Measurements from ENCODE around the gene DSPP. TPM values are rescaled to one million over a fixed set of nuclear protein-coding genes. Genes with fewer than 3 reads are reported as not detected.
"Not testable (repeated sequence)": the region's sequence is repeated elsewhere in the genome, so short reads cannot be mapped to it uniquely, and the experiment has no call there.

The DSPP gene
- total RNA-seq, 1 donor from 2014 or later = not detected

DNA sequence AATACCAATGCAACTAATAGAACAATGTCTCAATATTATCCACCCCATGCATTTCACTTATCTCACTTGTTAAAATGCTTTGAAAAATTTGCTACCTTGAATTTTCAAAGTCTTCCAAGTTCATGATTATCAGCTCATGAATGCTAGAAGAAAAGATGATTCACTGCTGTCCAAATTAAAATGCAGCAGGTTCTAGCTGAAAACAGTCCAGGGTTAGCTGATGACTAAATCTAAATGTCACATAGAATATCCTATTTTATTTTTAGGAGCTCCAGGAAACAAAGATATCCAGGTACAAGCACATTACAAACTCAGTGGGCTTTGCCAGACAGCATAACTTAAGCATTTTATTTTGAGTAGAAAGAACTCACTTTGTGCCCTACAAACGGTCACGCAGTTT lies 41.1 kb upstream of the DSPP start:
- H3K4me1 Mint-ChIP-seq = no peaks in the 10 kb centered on the region
- no peaks in the 10 kb centered on the region for H3K27me3 Mint-ChIP-seq (ENCODE audit: low read depth)
- DNase-seq (ENCODE audit: low read depth, low spot score) = no peak
- no peaks in the 10 kb centered on the region for H3K9me3 Mint-ChIP-seq
- H3K27ac Mint-ChIP-seq (ENCODE audit: unreplicated experiment) = no peak overlapping the region
- H3K4me3 Mint-ChIP-seq = no peak overlapping the region
- TF ChIP-seq, protein P1, sequence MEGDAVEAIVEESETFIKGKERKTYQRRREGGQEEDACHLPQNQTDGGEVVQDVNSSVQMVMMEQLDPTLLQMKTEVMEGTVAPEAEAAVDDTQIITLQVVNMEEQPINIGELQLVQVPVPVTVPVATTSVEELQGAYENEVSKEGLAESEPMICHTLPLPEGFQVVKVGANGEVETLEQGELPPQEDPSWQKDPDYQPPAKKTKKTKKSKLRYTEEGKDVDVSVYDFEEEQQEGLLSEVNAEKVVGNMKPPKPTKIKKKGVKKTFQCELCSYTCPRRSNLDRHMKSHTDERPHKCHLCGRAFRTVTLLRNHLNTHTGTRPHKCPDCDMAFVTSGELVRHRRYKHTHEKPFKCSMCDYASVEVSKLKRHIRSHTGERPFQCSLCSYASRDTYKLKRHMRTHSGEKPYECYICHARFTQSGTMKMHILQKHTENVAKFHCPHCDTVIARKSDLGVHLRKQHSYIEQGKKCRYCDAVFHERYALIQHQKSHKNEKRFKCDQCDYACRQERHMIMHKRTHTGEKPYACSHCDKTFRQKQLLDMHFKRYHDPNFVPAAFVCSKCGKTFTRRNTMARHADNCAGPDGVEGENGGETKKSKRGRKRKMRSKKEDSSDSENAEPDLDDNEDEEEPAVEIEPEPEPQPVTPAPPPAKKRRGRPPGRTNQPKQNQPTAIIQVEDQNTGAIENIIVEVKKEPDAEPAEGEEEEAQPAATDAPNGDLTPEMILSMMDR (conservative IDR thresholded peaks at IDR 0.05) = no peak
- no peaks in the 10 kb centered on the region for H3K36me3 Mint-ChIP-seq (ENCODE audit: low read depth)

DNA sequence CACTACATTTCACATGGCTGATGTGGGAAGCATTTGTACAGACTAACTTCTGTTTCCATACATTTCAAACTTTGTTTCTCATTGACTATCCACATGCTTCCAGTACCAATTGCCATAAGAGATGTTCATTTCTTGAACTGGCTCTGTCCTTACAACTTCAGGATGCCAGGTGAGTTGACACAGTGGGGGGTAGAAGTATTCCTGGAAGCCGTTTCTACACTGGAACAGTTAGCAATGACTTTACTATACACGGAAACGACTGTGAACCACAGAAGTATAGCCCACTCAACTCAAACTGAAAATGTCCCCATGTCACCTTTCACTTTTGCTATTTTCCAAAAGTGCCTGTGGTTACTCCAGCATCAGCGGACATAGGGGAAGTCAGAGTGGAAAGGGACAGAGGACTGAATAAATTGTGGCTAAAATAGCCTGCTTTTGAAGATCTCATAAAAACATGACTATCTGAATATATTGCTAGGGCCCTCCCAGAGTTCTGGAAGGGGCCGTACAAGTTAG lies 38.0 kb upstream of the DSPP start:
- H3K4me3 Mint-ChIP-seq = no peak overlapping the region
- H3K9me3 Mint-ChIP-seq = no peaks in the 10 kb centered on the region
- DNase-seq (ENCODE audit: low read depth, low spot score) = no peak
- H3K27me3 Mint-ChIP-seq (ENCODE audit: low read depth) = no peaks in the 10 kb centered on the region
- H3K4me1 Mint-ChIP-seq = no peaks in the 10 kb centered on the region
- no peak overlapping the region for H3K27ac Mint-ChIP-seq (ENCODE audit: unreplicated experiment)
- H3K36me3 Mint-ChIP-seq (ENCODE audit: low read depth) = no peaks in the 10 kb centered on the region
- TF ChIP-seq, protein P1 (conservative IDR thresholded peaks at IDR 0.05) = no peak

DNA sequence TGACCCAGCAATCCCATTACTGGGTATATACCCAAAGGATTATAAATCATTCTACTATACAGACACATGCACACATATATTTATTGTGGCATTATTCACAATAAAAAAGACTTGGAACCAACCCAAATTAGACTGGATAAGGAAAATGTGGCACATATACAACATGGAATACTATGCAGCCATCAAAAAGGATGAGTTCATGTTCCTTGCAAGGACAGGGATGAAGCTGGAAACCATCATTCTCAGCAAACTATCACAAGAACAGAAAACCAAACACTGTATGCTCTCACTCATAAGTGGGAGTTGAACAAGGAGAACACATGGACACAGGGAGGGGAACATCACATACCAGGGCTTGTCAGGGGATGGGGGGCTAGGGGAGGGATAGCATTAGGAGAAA lies 34.0 kb upstream of the DSPP start:
- H3K27ac Mint-ChIP-seq (ENCODE audit: unreplicated experiment); H3K4me3 Mint-ChIP-seq; H3K4me1 Mint-ChIP-seq; H3K36me3 Mint-ChIP-seq (ENCODE audit: low read depth); DNase-seq (ENCODE audit: low read depth, low spot score); H3K27me3 Mint-ChIP-seq (ENCODE audit: low read depth); H3K9me3 Mint-ChIP-seq: not testable (repeated sequence)

DNA sequence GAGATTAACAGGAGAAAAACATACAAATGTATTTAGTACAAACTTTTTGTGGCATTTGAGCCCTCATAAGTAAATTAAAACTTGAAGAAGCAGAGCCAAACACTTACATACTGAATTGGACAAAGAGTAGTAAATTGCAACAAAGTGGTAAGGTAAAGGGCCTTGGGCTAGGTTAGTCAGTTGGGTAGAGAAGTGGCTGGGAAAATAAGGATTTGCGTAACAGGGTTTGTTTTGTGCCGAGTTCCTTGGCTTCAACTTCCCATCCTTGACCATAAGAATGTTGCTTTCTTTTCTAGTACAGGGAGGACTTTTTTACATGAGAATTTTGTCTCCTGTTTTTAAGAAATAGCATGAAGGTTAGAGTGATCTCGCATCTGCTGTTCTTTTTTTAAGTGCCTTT lies 33.3 kb upstream of the DSPP start:
- Mint-ChIP-seq H3K27ac (ENCODE audit: unreplicated experiment) (no peak overlapping the region), H3K4me3 (no peak overlapping the region), H3K27me3 (ENCODE audit: low read depth) (no peaks in the 10 kb centered on the region), H3K36me3 (ENCODE audit: low read depth) (no peaks in the 10 kb centered on the region), H3K9me3 (no peaks in the 10 kb centered on the region), H3K4me1 (no peaks in the 10 kb centered on the region)
- no peak for DNase-seq (ENCODE audit: low read depth, low spot score)
- TF ChIP-seq, protein P1 (conservative IDR thresholded peaks at IDR 0.05) = no peak

DNA sequence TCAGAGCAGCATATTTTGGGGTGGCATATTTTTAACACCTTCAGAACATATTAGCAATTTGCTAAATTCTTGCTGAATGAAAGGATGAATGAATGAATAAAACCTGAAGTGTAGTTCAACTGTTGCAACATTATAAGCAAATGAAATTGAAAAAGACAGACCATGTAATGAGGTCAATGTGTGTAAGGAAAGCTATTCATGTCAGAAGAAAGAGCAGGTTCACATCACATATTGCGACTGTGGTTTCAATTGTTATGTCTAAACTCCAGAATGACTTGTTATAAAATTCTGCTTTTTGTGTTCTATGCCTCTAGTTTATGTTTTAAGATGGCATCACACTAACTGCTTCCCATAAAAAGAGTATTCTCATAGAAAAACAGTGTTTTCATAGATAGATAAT lies 32.9 kb upstream of the DSPP start:
- no peak overlapping the region for H3K27ac Mint-ChIP-seq (ENCODE audit: unreplicated experiment)
- DNase-seq (ENCODE audit: low read depth, low spot score) = no peak
- TF ChIP-seq, protein P1 (conservative IDR thresholded peaks at IDR 0.05) = no peak
- no peaks in the 10 kb centered on the region for H3K4me1 Mint-ChIP-seq
- no peaks in the 10 kb centered on the region for H3K9me3 Mint-ChIP-seq
- no peaks in the 10 kb centered on the region for H3K27me3 Mint-ChIP-seq (ENCODE audit: low read depth)
- H3K36me3 Mint-ChIP-seq (ENCODE audit: low read depth) = no peaks in the 10 kb centered on the region
- H3K4me3 Mint-ChIP-seq = no peak overlapping the region

DNA sequence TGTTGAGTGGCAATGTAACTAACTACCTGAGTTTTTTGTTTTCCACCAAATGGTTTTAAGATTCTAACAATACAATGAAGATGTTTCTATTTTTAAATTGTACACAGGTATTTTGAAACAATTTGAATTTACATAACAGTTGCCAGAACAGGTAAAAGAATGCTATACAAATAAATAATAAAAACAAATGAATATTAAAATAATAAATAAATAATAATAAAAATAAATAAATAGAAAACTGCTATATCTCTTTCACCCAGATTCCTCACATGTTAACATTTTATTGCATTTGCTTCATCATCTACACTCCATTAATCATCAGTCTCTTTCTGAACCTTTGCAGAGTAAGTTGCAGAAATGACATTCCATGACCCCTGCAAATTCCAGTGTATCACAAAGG lies 32.3 kb upstream of the DSPP start:
- H3K9me3 Mint-ChIP-seq = no peaks in the 10 kb centered on the region
- TF ChIP-seq, protein P1 (conservative IDR thresholded peaks at IDR 0.05) = no peak
- H3K36me3 Mint-ChIP-seq (ENCODE audit: low read depth) = no peaks in the 10 kb centered on the region

More for the DNA sequence above, 32.3 kb upstream of the DSPP start:
- Mint-ChIP-seq H3K4me1 (no peaks in the 10 kb centered on the region), H3K4me3 (no peak overlapping the region), H3K27ac (ENCODE audit: unreplicated experiment) (no peak overlapping the region), H3K27me3 (ENCODE audit: low read depth) (no peaks in the 10 kb centered on the region)
- no peak for DNase-seq (ENCODE audit: low read depth, low spot score)
